B cell (primary cell): ENCODE measurements around the gene IFNK. TPM values are rescaled to one million over a fixed set of nuclear protein-coding genes. Genes with fewer than 3 reads are reported as not detected.

ENCODE experiments used
- ATAC-seq: fragments of 200-7000 bp; cut with Tn5 transposase; one replicate; pipeline ENCODE4 v1.10.0; 2021; ENCODE audit warnings: low read depth, mild to moderate bottlenecking, moderate number of reproducible peaks, moderate library complexity
- CTCF ChIA-PET: fragments of 350-600 bp; sonication (Branson Sonifier 250); formaldehyde crosslinking; loops from one replicate; lab custom pipeline; 2021; ENCODE audit warnings: antibody characterized with exemption, inconsistent platforms; lab: Charles Lee
- POLR2A ChIA-PET: fragments of 350-600 bp; sonication (Branson Sonifier 250); formaldehyde crosslinking; loops from one replicate; lab custom pipeline; 2021; ENCODE audit warnings: antibody characterized with exemption; lab: Charles Lee
- DNase-seq: peaks from one replicate; pipeline ENCODE4 v3.0.0; 2013
- H2AFZ ChIP-seq: 2 replicates; pipeline ENCODE4 v1.6.1; 2012; ENCODE audit warnings: mild to moderate bottlenecking, low read depth, low read length; ENCODE audit not compliant: insufficient read depth, poor library complexity, severe bottlenecking
- H3K27ac ChIP-seq, 2 donors: 1 replicate in 1 of 2; 2 replicates in 1 of 2; pipeline ENCODE4 v1.5.1; 2012 to 2013; ENCODE audit warnings: low read length in 2 of 2, mild to moderate bottlenecking in 2 of 2, moderate library complexity in 1 of 2
- H3K27me3 ChIP-seq, 4 experiments: fragments of 200-600 bp in 1 of 4; sonication (generic) in 1 of 4; replicated peaks in 1 of 4; 1 replicate in 2 of 4; 2 replicates in 2 of 4; pipeline versions ENCODE4 v1.6.1 to v1.7.0; 2013 to 2016; ENCODE audit warnings: low read length in 3 of 4, mild to moderate bottlenecking in 2 of 4, mixed read lengths in 1 of 4, moderate library complexity in 1 of 4; ENCODE audit not compliant: insufficient read depth in 4 of 4, control insufficient read depth in 3 of 4; ENCODE audit errors: control extremely low read depth in 1 of 4
- H3K36me3 ChIP-seq, 2 experiments: replicated peaks in 1 of 2; 1 replicate in 1 of 2; 2 replicates in 1 of 2; pipeline versions ENCODE4 v1.6.1 to v1.7.1; 2013; ENCODE audit warnings: low read length in 1 of 2; ENCODE audit not compliant: insufficient read depth in 2 of 2, control insufficient read depth in 1 of 2; ENCODE audit errors: control extremely low read depth in 1 of 2, extremely low read depth in 1 of 2
- H3K4me1 ChIP-seq, 2 donors: fragments of 200-600 bp in 1 of 2; sonication (generic) in 1 of 2; 1 replicate in 1 of 2; 2 replicates in 1 of 2; pipeline versions ENCODE4 v1.5.1 to v1.6.1; 2013 to 2017; ENCODE audit warnings: low read length in 2 of 2; ENCODE audit not compliant: control insufficient read depth in 2 of 2, insufficient read depth in 2 of 2
- H3K4me2 ChIP-seq: replicated peaks from 2 replicates; pipeline ENCODE3; 2012; ENCODE audit warnings: mild to moderate bottlenecking, low read depth, low read length; ENCODE audit not compliant: poor library complexity, severe bottlenecking
- H3K4me3 ChIP-seq, 5 experiments: fragments of 200-600 bp in 1 of 5; sonication (generic) in 1 of 5; 1 replicate in 3 of 5; 2 replicates in 2 of 5; pipeline versions ENCODE4 v1.5.1 to v1.7.0; 2011 to 2016; ENCODE audit warnings: low read length in 4 of 5, mild to moderate bottlenecking in 4 of 5, low read depth in 2 of 5, control low read depth in 1 of 5, moderate library complexity in 1 of 5; ENCODE audit not compliant: insufficient read depth in 1 of 5; ENCODE audit errors: control extremely low read depth in 1 of 5, extremely low read depth in 1 of 5
- H3K79me2 ChIP-seq: fragments of 200-600 bp; sonication (generic); one replicate; pipeline ENCODE4 v1.6.0; 2016; ENCODE audit warnings: low read length; ENCODE audit not compliant: control insufficient read depth, insufficient read depth
- H3K9ac ChIP-seq: fragments of 200-600 bp; sonication (generic); 2 replicates; pipeline ENCODE4 v1.6.1; 2017; ENCODE audit warnings: mild to moderate bottlenecking, low read length, moderate library complexity
- H3K9me3 ChIP-seq, 3 donors: one replicate each; pipeline versions ENCODE4 v1.6.1 to v1.7.1; 2013; ENCODE audit warnings: low read length in 2 of 3; ENCODE audit not compliant: control insufficient read depth in 2 of 3, insufficient read depth in 1 of 3; ENCODE audit errors: control extremely low read depth in 1 of 3
- H4K20me1 ChIP-seq: 2 replicates; pipeline ENCODE4 v1.6.0; 2012; ENCODE audit warnings: mild to moderate bottlenecking, low read length; ENCODE audit not compliant: insufficient read depth, control insufficient read depth, poor library complexity, severe bottlenecking
- H3K27ac Mint-ChIP-seq: one replicate; pipeline ENCODE4 v1.8.0; 2021; ENCODE audit warnings: mixed read lengths
- H3K27me3 Mint-ChIP-seq: one replicate; pipeline ENCODE4 v1.8.0; 2021; ENCODE audit warnings: mixed read lengths
- H3K4me1 Mint-ChIP-seq: one replicate; pipeline ENCODE4 v1.8.0; 2021; ENCODE audit warnings: mixed read lengths
- H3K4me3 Mint-ChIP-seq: one replicate; pipeline ENCODE4 v1.8.0; 2021; ENCODE audit warnings: mixed read lengths
- H3K9me3 Mint-ChIP-seq: one replicate; pipeline ENCODE4 v1.8.0; 2022; ENCODE audit warnings: mixed read lengths; ENCODE audit not compliant: insufficient read depth
- CTCF ChIP-seq: fragments of 200-600 bp; IDR thresholded peaks from one replicate; pipeline ENCODE4 v1.8.0; 2022; ENCODE audit warnings: antibody characterized with exemption, mild to moderate bottlenecking
- EZH2 ChIP-seq: IDR thresholded peaks from 2 replicates; pipeline ENCODE4 v1.6.1; 2012; ENCODE audit warnings: borderline replicate concordance, low read depth, mild to moderate bottlenecking, moderate library complexity, low read length; ENCODE audit not compliant: insufficient read depth, poor library complexity, severe bottlenecking
- WGBS: methylation state at CpG from one replicate; pipeline ENCODE4 v1.1.5; 2013; ENCODE audit warnings: missing lambda C conversion rate; ENCODE audit not compliant: insufficient coverage; 5-methylcytosine and 5-hydroxymethylcytosine counted together
- intact Hi-C: fragments of 100-400 bp; cut with micrococcal nuclease; formaldehyde crosslinking; loops from one replicate; pipeline ENCODE4 v1.10.0; 2022
- polyA plus RNA-seq: library from polyadenylated mRNA; depleted of rRNA; stranded (reverse); fragments of >200 nt; gene quantifications from 2 replicates; pipeline ENCODE4 v1.2.3, GENCODE V29; 2012
- total RNA-seq, 2 donors: library from RNA; stranded (reverse); fragments of 120-200 nt in 1 of 2; gene quantifications; 1 replicate in 1 of 2; 2 replicates in 1 of 2; pipeline versions ENCODE4 v1.2.3 to v1.2.4, GENCODE V29; 2013 to 2022

The IFNK gene
- total and polyA plus RNA-seq, 2 donors (not counting 1 experiment from before 2014, with no cell fraction given): not detected

GRCh38 chr9:27541740-27542139, 17.6 kb downstream of the IFNK start:
- ATAC-seq (no peak), DNase-seq (no peak)
- Histone ChIP-seq H3K4me2 (no peak overlapping the region), H3K4me1 (no peaks in the 10 kb centered on the region), H3K9ac (no peak overlapping the region), H3K4me3 (no peak overlapping the region), H3K36me3 (peaks cover 0 to 10% of the 10 kb centered on the region in 2 experiments), H3K27me3 (no peaks in the 10 kb centered on the region), H3K79me2 (no peaks in the 10 kb centered on the region), H2AFZ (no peak overlapping the region), H3K27ac (no peak overlapping the region), H4K20me1 (no peaks in the 10 kb centered on the region), H3K9me3 (no peaks in the 10 kb centered on the region)
- Mint-ChIP-seq H3K27me3 (no peaks in the 10 kb centered on the region), H3K27ac (no peak overlapping the region), H3K9me3 (no peaks in the 10 kb centered on the region), H3K4me3 (no peak overlapping the region), H3K4me1 (no peaks in the 10 kb centered on the region)
- CTCF ChIA-PET: interaction anchor here (1.0 to 2.8 kb wide), 3 partner anchors 12 to 208 kb away, joined by 3 to 8 read pairs (median 3); partner anchors contain the start of gene MOB3B
- no peak for TF ChIP-seq CTCF
- no peak for TF ChIP-seq EZH2
- POLR2A ChIA-PET: no interaction called here
- WGBS: 100% methylated on average over 1 of the region's 4 CpGs
- intact Hi-C loops: no loop called here

GRCh38 chr9:27542508-27542907, 18.4 kb downstream of the IFNK start:
- WGBS: no CpG with 5 or more reads among the region's 2 CpGs
- H3K36me3 ChIP-seq: peaks cover under 1 to 12% of the 10 kb centered on the region in 2 experiments
- H3K4me2 ChIP-seq: no peak overlapping the region
- H3K9me3 Mint-ChIP-seq: no peaks in the 10 kb centered on the region
- no peak for TF ChIP-seq EZH2
- TF ChIP-seq CTCF: no peak
- intact Hi-C loops: no loop called here
- no peak overlapping the region for H2AFZ ChIP-seq
- H3K4me3 Mint-ChIP-seq: no peak overlapping the region
- no peak overlapping the region for H3K4me3 ChIP-seq
- no peak for DNase-seq
- no peak overlapping the region for H3K27ac ChIP-seq
- H3K79me2 ChIP-seq: no peaks in the 10 kb centered on the region
- ATAC-seq: no peak
- POLR2A ChIA-PET: no interaction called here
- H4K20me1 ChIP-seq: no peaks in the 10 kb centered on the region
- CTCF ChIA-PET: interaction anchor here (1.0 kb wide), 1 partner anchor 13 kb away, joined by 3 read pairs; the partner anchor contains the start of gene MOB3B
- H3K27ac Mint-ChIP-seq: no peak overlapping the region
- no peak overlapping the region for H3K9ac ChIP-seq
- no peaks in the 10 kb centered on the region for H3K9me3 ChIP-seq
- no peaks in the 10 kb centered on the region for H3K27me3 ChIP-seq
- H3K27me3 Mint-ChIP-seq: no peaks in the 10 kb centered on the region
- no peaks in the 10 kb centered on the region for H3K4me1 ChIP-seq
- H3K4me1 Mint-ChIP-seq: no peaks in the 10 kb centered on the region
